Lung (tissue), 12 donors: ENCODE measurements around the gene RSPO3. TPM values are rescaled to one million over a fixed set of nuclear protein-coding genes. Genes with fewer than 3 reads are reported as not detected.
"Not testable (repeated sequence)": the region's sequence is repeated elsewhere in the genome, so short reads cannot be mapped to it uniquely, and the experiment has no call there.

Source experiments
- ATAC-seq: fragments of 200-7000 bp; cut with Tn5 transposase; one replicate; pipeline ENCODE4 v1.9.1; 2020; ENCODE audit warnings: moderate number of reproducible peaks; ENCODE audit not compliant: insufficient read depth, low FRiP score
- DNase-seq, 3 donors: peaks; one replicate each; pipeline ENCODE4 v3.0.0-alpha.2; 2013 to 2017
- H3K27ac ChIP-seq, 2 donors: one replicate each; pipeline ENCODE4 v1.5.1; 2013; ENCODE audit warnings: mild to moderate bottlenecking in 2 of 2, moderate library complexity in 2 of 2, control low read depth in 1 of 2, inconsistent platforms in 1 of 2, low read depth in 1 of 2, low read length in 1 of 2
- H3K27me3 ChIP-seq, 3 donors: one replicate each; pipeline ENCODE4 v1.5.1; 2013; ENCODE audit warnings: low read length in 2 of 3; ENCODE audit not compliant: control insufficient read depth in 3 of 3, insufficient read depth in 3 of 3
- H3K36me3 ChIP-seq, 4 donors: one replicate each; pipeline ENCODE4 v1.5.1; 2013; ENCODE audit warnings: low read length in 4 of 4, mild to moderate bottlenecking in 1 of 4, moderate library complexity in 1 of 4; ENCODE audit not compliant: control insufficient read depth in 4 of 4, insufficient read depth in 4 of 4
- H3K4me1 ChIP-seq, 5 donors: one replicate each; pipeline ENCODE4 v1.5.1; 2013; ENCODE audit warnings: low read length in 5 of 5, mild to moderate bottlenecking in 2 of 5, moderate library complexity in 1 of 5; ENCODE audit not compliant: control insufficient read depth in 5 of 5, insufficient read depth in 5 of 5
- H3K4me3 ChIP-seq: one replicate; pipeline ENCODE4 v1.5.1; 2013; ENCODE audit warnings: mild to moderate bottlenecking, control low read depth, moderate library complexity
- H3K9ac ChIP-seq, 2 donors: one replicate each; pipeline ENCODE4 v1.5.1; 2013; ENCODE audit warnings: low read length in 2 of 2, control low read depth in 1 of 2; ENCODE audit not compliant: insufficient read depth in 1 of 2
- H3K9me3 ChIP-seq, 4 donors: one replicate each; pipeline ENCODE4 v1.5.1; 2013; ENCODE audit warnings: low read length in 3 of 4, mild to moderate bottlenecking in 1 of 4, moderate library complexity in 1 of 4; ENCODE audit not compliant: control insufficient read depth in 4 of 4, insufficient read depth in 3 of 4
- WGBS, 2 donors: extraction: QIAGEN DNeasy Blood & Tissue Kit; methylation state at CpG; one replicate each; pipeline ENCODE4 v1.1.7; 2013; 5-methylcytosine and 5-hydroxymethylcytosine counted together
- polyA plus RNA-seq, 2 donors: library from polyadenylated mRNA; stranded (reverse); fragments of 200-250 nt; gene quantifications; one replicate each; pipeline ENCODE4 v1.2.1, GENCODE V29; 2013
- total RNA-seq, 2 donors: library from RNA; depleted of rRNA in 1 of 2; stranded (reverse); fragments of >200 nt in 1 of 2; gene quantifications; one replicate each; pipeline ENCODE4 v1.2.1, GENCODE V29; 2014 to 2021
- TF ChIP-seq, protein P1 (sequence below): IDR thresholded peaks from 2 replicates; pipeline ENCODE4 v1.5.1; 2012; ENCODE audit warnings: mild to moderate bottlenecking; ENCODE audit errors: control extremely low read depth, extremely low read depth
- donor health status: control.
- donor health status: control.
- donor health status: Bipolar disorder and iron deficiency.
- donor health status: healthy.
- donor health status: DM: yes; HTN: yes; CAD: no.

RSPO3 gene
- total and polyA plus RNA-seq, 4 donors = 0.88 to 5.9 (median 4.6) TPM

GRCh38 chr6:127094791-127095190, 23.7 kb upstream of the RSPO3 start:
- 75 to 95% methylated on average over 1 of the region's 1 CpG for WGBS, 2 donors
- no peak overlapping the region for H3K9ac ChIP-seq
- no peaks in the 10 kb centered on the region for H3K27me3 ChIP-seq
- ATAC-seq (no peak), DNase-seq (no peak)
- no peaks in the 10 kb centered on the region for H3K9me3 ChIP-seq
- no peaks in the 10 kb centered on the region for H3K36me3 ChIP-seq
- H3K4me1 ChIP-seq = peaks cover 0 to 7% (median 0%) of the 10 kb centered on the region in 5 donors
- H3K4me3 ChIP-seq = no peak overlapping the region
- TF ChIP-seq, protein P1, sequence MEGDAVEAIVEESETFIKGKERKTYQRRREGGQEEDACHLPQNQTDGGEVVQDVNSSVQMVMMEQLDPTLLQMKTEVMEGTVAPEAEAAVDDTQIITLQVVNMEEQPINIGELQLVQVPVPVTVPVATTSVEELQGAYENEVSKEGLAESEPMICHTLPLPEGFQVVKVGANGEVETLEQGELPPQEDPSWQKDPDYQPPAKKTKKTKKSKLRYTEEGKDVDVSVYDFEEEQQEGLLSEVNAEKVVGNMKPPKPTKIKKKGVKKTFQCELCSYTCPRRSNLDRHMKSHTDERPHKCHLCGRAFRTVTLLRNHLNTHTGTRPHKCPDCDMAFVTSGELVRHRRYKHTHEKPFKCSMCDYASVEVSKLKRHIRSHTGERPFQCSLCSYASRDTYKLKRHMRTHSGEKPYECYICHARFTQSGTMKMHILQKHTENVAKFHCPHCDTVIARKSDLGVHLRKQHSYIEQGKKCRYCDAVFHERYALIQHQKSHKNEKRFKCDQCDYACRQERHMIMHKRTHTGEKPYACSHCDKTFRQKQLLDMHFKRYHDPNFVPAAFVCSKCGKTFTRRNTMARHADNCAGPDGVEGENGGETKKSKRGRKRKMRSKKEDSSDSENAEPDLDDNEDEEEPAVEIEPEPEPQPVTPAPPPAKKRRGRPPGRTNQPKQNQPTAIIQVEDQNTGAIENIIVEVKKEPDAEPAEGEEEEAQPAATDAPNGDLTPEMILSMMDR = no peak
- H3K27ac ChIP-seq = no peak overlapping the region

DNA sequence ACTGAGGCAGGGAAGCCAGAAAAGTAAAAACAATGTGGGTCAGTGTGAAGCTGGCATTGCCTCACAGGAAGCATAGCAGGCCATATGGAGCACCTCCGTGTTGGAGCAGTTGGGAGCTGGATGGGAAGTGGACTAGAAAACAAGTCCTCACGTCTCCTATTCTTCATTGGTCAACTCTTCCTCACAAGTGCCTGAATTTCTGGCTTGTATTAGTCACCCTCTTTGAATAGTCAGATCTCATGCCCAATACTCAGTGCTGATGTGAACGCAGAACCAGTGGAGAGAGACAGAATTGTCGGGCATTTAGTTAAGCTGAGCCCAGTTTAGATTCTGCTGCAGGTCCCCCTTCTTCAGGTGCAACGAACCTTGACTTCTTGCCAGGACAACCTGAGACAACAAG, 22.3 kb upstream of the RSPO3 start:
- WGBS, 2 donors = 77 to 82% methylated on average over 5 of the region's 5 CpGs
- ATAC-seq = no peak
- no peaks in the 10 kb centered on the region for H3K9me3 ChIP-seq

DNA sequence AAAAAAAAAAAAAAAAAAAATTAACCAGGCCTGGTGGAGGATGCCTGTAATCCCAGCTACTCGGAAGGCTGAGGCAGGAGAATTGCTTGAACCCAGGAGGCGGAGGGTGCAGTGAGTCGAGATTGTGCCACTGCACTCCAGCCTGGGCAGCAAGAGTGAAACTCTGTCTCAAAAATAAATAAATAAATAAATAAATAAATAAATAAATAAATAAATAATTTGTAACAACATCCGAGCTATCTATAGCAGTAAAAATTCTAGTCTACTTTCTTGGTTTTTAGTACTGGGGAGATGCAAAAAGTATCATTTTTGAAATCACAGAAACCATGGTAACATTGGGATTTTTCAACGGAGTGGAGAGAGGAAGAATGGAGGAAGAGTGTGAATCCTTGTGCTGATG, 21.0 kb upstream of the RSPO3 start:
- DNase-seq = not testable (repeated sequence)

More for the DNA sequence above, 22.3 kb upstream of the RSPO3 start:
- no peaks in the 10 kb centered on the region for H3K27me3 ChIP-seq
- H3K4me3 ChIP-seq = no peak overlapping the region
- TF ChIP-seq, protein P1 = no peak
- H3K9ac ChIP-seq = no peak overlapping the region
- no peak for DNase-seq
- H3K4me1 ChIP-seq = peaks cover 0 to 7% (median 0%) of the 10 kb centered on the region in 5 donors
- H3K27ac ChIP-seq = no peak overlapping the region
- no peaks in the 10 kb centered on the region for H3K36me3 ChIP-seq

DNA sequence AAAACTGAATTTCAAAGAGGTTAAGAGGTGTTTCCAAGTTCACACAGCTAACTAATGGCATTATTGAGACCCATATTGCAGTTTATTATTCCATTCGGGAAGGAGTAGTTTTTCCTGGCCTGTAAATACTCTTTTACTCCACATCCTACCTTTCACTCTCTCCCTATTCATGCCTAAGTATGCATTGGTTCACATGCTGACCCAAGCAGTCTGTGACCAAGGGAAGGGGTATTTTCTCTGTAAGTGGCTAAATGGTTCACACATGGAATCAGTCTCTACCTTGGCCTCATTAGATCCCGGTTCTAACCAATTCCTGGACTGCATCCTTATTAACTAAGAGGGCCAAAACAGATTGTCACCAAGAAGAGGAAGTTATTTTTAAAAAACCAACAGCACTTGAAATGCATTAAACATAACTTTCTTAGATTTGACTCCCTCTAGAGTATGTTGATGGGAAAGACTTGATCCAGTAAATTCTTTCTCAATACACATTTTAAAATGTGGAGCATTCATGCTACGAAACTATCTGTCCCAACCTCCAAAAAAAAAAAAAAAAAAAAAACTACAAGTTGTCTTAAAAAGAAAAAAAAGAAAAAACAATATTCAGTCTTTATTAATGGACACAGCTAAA, 17.8 kb upstream of the RSPO3 start:
- no peak overlapping the region for H3K9ac ChIP-seq
- H3K36me3 ChIP-seq = no peaks in the 10 kb centered on the region
- ATAC-seq (peak; percentile 43), DNase-seq (peak in 2 of 3 donors; percentile 59 to 65)
- peaks cover 0 to 5% (median 0%) of the 10 kb centered on the region in 5 donors for H3K4me1 ChIP-seq
- no peak overlapping the region for H3K27ac ChIP-seq
- no peaks in the 10 kb centered on the region for H3K27me3 ChIP-seq
- 34 to 37% methylated on average over 3 of the region's 3 CpGs for WGBS, 2 donors
- no peaks in the 10 kb centered on the region for H3K9me3 ChIP-seq
- TF ChIP-seq, protein P1 = no peak
- no peak overlapping the region for H3K4me3 ChIP-seq

More for the DNA sequence above, 21.0 kb upstream of the RSPO3 start:
- ATAC-seq, H3K9me3 ChIP-seq, H3K27ac ChIP-seq, H3K27me3 ChIP-seq, H3K4me3 ChIP-seq, H3K9ac ChIP-seq, H3K36me3 ChIP-seq: not testable (repeated sequence)
- WGBS, 2 donors = 81 to 97% methylated on average over 5 of the region's 5 CpGs
- H3K4me1 ChIP-seq = peaks cover 0 to 11% (median 0%) of the 10 kb centered on the region in 5 donors
